Activated CD8-positive, alpha-beta memory T cell treated with anti-CD3 and anti-CD28 coated beads, Interleukin-2, amount 50 U/mL, for 24 hours (primary cell): Measurements from ENCODE around the gene VEPH1.
A peak's percentile ranks its signal among the peaks of the same experiment; 100 is the strongest.

Experiments
- DNase-seq: peaks from one replicate; pipeline ENCODE4 v3.0.0-alpha.2; 2020; ENCODE audit errors: extremely low read depth

Gene VEPH1

GRCh38 chr3:157261000-157261399 is 242.2 kb downstream of the VEPH1 start:
- DNase-seq: no peak

DNA sequence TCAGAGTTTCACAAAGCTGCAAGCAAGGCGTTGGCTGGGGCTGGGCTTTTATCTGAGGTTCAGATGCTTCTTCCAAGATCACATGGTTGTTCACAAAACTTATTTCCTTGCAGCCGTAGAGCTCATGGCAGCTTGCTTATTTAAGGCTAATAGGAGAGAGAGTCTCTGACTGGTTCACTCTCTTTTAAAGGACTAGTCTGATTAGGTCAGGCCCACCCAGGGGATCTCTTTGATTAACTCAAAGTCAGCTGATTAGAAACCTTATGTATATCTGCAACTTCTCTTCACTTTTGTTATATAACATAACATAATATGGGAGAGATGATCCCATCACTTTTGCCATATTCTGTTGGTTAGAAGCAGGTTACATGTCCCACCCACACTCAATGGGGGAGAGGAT is 243.4 kb downstream of the VEPH1 start:
- no peak for DNase-seq

DNA sequence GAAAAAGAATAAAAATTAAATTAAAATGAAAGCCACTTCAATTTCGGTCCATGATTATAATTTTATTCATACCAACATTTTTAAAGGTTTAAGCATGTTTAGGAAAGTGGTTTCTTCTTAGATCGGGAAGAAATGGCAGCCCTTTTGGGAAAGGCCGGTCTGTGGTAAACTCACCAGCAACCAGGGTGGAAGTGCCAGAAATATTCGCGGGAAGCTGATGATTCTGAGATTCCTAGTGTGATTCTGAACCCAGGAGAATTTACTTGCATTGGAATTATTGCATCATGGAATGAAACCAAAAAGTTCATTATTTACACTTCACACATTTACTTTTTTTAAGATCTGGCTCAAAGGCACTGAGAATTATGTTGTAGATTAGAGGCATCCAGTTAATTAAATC is 246.1 kb downstream of the VEPH1 start:
- DNase-seq: no peak

DNA sequence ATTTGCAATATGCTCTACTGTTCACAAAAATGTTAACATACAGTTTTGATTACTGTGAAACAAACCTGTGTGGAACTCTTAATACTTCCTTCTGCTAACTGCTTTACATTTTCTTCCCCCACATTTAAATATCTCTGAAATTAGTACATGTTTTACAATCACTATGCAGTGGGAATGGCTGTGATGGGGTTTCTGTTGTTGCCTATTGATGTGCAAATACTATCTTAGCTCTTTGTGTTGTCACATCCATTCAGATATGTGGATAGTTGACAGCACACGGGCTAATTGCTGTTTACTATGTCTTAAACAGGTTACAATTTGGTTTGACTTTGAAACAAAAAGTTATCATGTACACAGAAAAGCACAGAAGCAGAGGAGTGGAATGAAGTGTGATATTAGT is 247.4 kb downstream of the VEPH1 start:
- no peak for DNase-seq

DNA sequence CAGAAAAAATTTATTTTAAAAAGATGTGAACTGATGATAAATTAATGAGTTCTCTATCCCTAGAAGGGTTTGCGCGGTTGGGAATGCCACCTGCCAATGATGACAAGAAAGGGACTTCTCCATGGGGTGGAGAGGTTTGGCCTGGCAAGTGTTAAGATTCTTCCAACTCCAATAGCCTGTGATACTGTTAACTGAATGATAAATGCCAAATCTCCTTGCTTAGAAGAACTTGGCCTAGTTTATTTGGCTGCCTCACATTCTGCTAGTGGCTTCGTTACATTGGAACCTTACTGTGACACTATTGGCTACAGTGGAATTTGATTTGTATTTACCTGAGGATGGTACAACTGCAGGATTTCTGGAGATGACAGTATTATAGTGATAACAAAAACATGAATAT is 251.5 kb downstream of the VEPH1 start:
- DNase-seq: no peak

GRCh38 chr3:157249606-157250005 is 253.6 kb downstream of the VEPH1 start:
- no peak for DNase-seq

GRCh38 chr3:157248590-157249422 is 254.4 kb downstream of the VEPH1 start:
- DNase-seq: no peak

DNA sequence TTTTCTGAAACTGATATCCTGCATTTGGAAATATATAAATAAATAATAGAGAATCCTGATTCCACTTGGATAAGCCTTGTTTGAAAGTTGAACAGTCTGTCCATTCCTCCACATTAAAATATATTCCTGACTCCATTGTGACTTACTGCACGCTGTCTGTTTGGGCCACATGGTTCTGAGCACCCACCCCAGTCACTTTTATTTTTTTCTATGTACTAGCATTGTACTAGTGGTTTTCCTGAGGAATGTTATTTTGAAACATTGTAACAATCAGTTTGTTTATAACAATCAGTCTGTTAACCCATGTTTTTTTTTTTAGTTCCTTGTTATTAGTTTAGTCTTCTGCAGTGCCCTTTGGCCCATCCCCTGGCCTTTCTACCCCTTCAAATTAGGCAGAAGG is 255.8 kb downstream of the VEPH1 start:
- no peak for DNase-seq

GRCh38 chr3:157242836-157243235 is 260.4 kb downstream of the VEPH1 start:
- no peak for DNase-seq

- no peak for DNase-seq
Measured at GRCh38 chr3:157241599-157241998, 261.6 kb downstream of the VEPH1 start.

DNA sequence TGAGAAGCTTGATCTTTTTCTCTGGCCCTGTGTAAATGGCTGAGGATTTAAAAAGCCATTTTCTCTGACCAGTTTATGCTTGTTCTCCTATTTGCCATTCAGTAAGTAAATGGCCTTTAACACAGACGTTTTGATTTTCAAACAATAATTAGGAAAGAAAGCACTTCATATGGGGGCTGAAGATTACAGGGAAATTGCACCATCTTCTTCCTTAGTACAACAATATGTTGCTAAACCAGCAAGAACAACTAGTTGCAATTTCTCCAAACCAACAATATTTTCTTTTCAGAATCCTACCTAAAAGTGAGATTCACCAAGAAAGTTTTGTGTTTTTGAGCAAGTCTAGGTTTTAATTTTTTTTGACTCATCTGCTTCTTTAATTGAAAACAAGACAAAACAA is 262.8 kb downstream of the VEPH1 start:
- no peak for DNase-seq

DNA sequence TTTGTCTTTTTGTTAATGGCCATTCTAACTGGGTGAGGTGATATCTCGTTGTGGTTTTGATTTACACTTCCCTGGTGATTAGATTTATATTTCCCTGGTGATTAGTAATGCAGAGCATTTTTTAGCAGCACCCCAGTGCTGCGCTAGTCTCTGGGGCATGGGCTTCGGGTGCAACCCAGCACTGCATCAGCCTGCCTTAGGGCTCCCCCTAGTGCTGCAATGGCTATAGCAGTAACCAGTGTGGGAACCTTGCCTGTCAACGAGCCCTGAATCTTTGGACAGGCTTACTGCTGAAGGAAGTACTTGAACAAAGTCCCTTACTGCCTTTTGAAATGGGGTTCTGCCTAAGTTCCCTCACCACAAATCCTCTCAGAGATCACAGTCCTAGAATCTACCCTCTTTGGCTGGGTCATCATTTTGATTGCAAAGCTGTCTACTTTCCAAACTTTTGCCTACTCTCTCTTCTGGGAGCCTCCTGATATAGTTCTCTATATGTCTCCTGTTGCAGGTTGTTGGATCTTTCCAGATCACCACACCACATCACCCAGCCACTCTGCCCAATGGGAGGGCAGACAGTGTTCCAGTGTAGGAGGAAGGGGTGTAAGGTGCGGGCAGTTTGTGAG is 264.0 kb downstream of the VEPH1 start:
- DNase-seq: peak; percentile 54

GRCh38 chr3:157238457-157238856 is 264.8 kb downstream of the VEPH1 start:
- DNase-seq: no peak

DNA sequence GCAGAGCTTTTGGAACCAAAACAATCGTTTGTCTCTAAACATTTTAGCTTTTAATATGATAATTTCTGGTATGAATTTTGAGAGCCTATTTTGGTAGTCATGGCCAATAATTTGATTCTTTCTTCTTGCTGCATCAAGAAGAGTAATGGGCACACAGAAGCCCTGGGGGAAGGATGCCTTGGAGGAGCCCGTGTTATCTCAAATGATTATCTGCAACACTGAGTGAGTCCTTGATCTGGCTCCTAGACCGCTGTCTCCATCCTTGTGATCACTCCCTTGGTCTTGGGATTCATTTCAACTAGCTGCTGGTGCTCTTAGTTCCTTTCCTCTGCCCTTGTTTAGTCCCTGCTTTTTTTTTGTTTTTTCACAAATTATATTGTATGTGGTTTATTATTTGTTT is 265.3 kb downstream of the VEPH1 start:
- DNase-seq: no peak

- no peak for DNase-seq
Measured at GRCh38 chr3:157235291-157235690, 267.9 kb downstream of the VEPH1 start.

- DNase-seq: no peak
Measured at GRCh38 chr3:157233923-157234322, 269.3 kb downstream of the VEPH1 start.

DNA sequence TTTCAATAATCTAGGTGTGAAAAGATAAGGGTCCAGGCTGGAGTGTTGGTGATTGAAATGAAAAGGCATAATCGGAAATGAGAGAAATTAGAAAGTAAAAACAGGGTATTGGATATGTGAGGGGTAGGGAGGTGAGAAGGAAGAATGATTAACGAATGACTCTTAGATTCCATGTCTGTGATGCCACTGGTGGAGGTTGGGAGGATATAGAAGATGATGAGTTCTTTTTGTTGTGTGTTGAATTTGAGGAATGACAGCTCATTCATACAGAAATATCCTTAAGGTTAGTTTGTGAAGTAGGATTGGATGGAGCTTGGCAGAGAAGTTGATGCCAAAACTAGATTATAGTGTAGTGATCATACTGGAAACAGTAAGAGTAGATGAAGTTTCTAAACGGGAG is 271.1 kb downstream of the VEPH1 start:
- no peak for DNase-seq

DNA sequence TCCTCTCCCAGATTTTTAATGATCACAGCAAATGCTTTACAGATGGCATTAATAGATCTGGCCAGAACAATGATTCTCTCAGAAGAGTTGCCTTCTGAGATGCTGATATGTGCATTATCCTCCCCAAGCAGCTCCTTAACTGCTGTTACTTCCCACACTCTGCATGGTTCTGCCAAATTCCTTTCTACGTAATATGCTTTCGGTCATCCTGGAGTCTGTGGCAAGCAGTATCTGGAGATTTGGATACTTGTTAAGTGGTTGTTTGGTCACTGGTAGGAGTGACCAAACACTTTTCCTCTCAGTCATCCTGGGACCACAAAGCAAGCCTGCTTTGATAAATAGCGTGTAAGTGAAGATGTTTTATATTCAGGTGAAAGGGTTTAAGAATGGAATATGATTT is 272.1 kb downstream of the VEPH1 start:
- no peak for DNase-seq

DNA sequence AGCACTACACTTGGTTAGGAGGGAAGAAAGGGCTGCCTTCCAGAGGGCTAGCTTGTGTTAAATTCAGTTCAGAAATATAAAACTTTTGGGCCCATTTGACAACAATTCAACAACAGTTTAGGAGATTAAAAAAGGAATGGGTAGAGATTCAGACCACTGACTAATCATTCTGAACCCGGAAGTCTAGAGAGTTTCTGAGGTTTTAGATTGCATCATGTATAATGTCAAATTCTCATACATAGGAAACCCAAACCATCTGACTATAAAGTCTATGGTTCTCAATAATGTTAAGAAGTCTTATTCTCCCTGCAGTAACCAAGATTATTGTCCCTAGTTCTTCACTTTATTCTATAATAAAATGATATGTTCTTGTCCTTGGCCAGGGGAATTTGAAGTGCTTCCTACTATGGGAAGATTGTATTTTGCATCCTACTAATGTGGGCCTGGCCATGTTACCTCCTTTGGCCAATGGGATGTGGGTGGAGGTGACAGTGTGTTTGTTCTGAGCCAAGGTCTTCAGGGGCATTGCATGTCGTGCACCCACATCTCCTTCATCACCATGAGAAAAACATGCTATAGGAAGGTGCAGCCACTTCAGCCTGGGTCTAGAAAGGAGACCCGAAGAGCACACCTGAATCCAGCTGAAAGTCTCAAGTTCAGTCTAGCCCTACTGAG is 276.9 kb downstream of the VEPH1 start:
- no peak for DNase-seq

GRCh38 chr3:157225001-157225400 is 278.2 kb downstream of the VEPH1 start:
- no peak for DNase-seq

GRCh38 chr3:157220883-157221282 is 282.3 kb downstream of the VEPH1 start:
- DNase-seq: no peak

GRCh38 chr3:157220211-157220610 is 283.0 kb downstream of the VEPH1 start:
- no peak for DNase-seq

- no peak for DNase-seq
Measured at GRCh38 chr3:157219215-157219614, 284.0 kb downstream of the VEPH1 start.
